ENCODE data around the gene SAMSN1.

GRCh38 chr21:14589855-14590563 lies 43.9 kb upstream of the SAMSN1 start:
- TF ChIP-seq POLR2A (IDR thresholded peaks at IDR 0.05; ENCODE audit: low read depth): no peak
- no peak for TF ChIP-seq CTCF (IDR thresholded peaks at IDR 0.05)
- no peak for TF ChIP-seq POLR2AphosphoS5 (IDR thresholded peaks at IDR 0.05)
